CD4-positive, alpha-beta T cell treated with Interferon alpha-2 for 1 hour (primary cell): ENCODE measurements around the gene LILRB3.
"Not testable (repeated sequence)": the region's sequence is repeated elsewhere in the genome, so short reads cannot be mapped to it uniquely, and the experiment has no call there.

Source experiments
- DNase-seq, 2 donors: peaks; one replicate each; pipeline ENCODE4 v3.0.0-alpha.2; 2020 to 2022

LILRB3 gene

GRCh38 chr19:54222474-54223276 is at the start of gene LILRB3:
LILRB3 (minus strand) TSS chr19:54223007; CDS start chr19:54222976, 31 bp downstream.
- peak in 1 of 2 donors; percentile 52 for DNase-seq

DNA sequence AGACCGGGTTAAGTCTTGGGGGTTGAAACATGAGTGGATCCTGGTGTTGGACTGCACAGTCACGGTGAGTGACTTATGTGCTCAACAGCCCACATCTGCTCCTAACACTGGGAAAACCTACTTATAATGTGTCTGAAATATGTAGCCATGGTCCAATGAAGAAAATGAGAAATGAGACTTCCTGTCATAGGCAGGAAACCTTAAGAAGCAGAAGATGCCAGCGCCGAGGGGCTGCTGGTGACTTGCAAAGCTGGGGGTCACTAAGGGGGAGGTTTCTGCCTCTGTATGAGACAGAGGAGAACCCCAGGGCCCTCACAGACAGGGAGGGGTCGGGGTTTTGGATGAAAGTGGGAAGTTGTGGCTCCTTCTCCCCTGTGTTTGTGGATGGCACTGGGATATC is 49.4 kb upstream of the LILRB3 start:
- peak in 1 of 2 donors; percentile 38 for DNase-seq

GRCh38 chr19:54271587-54271986 is 48.8 kb upstream of the LILRB3 start:
- peak in 1 of 2 donors; percentile 62 for DNase-seq

DNA sequence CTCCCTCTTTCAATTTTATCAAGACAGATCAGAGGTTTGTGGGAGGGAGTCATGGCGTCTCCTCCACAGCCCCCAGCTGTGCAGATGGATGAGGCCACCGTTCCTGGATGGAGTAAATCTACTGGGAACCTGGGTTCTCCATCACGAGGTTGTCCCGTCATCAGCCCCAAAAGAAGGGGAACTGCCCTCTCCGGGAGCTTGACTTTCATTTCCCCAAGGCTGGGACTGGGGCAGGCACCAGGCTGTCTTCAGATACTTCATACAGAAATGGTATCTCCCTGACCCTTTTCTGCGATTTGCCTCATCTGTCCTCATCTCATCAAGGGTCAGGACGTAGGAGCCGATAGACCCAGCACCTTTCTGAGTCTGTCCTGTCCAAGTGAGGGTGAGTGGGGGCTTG is 48.3 kb upstream of the LILRB3 start:
- DNase-seq = peak; percentile 25 to 68

DNA sequence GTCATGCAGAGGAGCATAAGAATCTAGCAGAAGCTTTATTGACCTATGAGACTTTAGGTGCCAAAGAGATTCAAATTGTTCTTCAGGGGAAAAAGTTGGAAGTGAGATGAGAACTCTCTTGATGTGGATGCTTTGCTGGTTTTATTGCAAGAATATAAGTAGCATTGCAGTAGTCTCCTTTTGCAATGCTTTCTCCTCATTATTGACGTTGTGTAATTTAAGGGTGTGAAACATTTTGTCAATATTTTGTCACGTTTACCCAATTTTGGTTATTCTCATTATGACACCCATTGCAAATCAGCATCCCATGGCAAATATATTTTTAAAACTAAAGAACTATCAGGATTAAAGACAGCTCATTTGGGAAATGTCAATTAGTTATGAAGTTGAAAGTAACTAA is 46.1 kb upstream of the LILRB3 start:
- DNase-seq = no peak

- peak; percentile 64 to 71 for DNase-seq
Observed at GRCh38 chr19:54266133-54266532, 43.3 kb upstream of the LILRB3 start.

- DNase-seq = no peak
Observed at GRCh38 chr19:54262470-54262869, 39.7 kb upstream of the LILRB3 start.

DNA sequence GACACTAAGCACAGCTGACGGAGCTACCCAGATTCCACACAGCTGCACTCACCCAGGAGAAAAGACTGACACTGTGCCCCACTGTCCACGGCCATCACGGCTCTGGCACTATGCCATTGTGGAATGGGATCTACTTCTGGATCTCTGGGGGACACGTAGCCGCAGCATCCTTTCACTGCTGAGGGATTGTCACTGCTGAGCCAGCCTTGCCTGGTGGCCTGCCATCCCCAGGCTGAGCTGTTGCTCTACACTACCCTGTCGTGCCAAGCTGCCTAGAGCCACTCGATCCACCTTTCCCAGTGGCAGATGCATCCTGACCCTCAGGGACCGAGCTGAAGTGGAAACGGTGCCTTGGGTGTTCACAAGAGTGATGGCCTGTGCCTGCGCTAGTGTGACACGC is 39.3 kb upstream of the LILRB3 start:
- DNase-seq = no peak

DNA sequence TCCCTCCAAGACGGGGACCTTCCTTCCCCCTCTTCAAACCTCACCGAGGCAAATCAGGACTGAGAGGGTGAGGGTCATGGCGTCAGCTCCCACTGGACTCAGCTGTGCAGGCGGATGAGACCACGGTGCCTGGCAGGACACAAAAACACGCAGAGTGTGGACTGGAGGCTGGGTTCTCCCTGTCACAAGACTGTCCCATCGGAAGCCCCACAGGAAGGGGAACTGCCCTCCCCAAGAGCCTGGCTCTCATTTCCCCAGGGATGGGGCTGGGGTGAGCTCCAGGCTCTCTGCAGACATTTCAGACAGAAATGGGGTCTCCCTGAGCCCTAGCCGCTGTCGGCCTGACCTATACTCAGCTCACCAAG is 34.3 kb upstream of the LILRB3 start, which contains the start of gene LILRB5:
Gene LILRB5 (minus strand): TSS at position 158 of the 365 bp plus-strand sequence. CDS start 80 bp downstream, at position 78.
- no peak for DNase-seq

GRCh38 chr19:54256250-54257115 is 33.7 kb upstream of the LILRB3 start:
- no peak for DNase-seq

GRCh38 chr19:54255105-54255775 is 32.4 kb upstream of the LILRB3 start:
- no peak for DNase-seq

DNA sequence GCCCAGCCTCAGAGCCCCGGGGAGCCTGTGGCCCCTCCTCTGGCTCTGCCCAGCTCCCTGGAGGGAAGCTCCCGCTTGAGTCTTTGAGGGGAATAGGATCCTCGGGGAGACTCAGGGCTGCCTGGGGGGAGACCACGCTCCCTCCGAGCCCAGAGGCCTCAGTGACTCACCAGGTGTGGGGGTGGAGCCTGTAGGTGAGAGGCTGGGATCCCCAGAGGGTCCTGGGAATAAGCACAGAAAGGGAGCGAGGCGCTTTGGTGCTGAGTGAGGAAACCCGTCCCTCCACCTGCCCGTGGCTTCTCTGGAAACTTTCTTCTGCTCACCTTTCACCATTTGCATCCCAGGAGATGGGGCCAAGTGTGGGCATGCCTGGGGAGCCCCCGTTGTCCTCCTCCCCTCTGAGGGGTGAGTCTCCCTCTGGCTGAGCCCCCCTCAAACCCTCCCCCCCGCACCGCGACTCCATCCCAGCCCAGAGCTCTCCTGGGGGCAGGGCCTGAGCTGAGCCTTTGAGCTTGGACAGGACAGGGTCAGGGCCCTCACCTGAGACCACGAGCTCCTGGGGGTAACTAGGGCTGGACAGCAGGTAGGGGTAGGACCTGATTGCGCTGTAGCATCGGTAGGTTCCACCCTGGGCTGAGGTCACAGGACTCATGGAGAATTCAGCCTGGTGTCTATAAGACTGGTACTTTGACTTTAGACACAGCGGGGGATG is 31.5 kb upstream of the LILRB3 start:
- DNase-seq = no peak

GRCh38 chr19:54253331-54254194 is 30.8 kb upstream of the LILRB3 start:
- DNase-seq = no peak

- DNase-seq = no peak
Observed at GRCh38 chr19:54252845-54253244, 30.0 kb upstream of the LILRB3 start.

DNA sequence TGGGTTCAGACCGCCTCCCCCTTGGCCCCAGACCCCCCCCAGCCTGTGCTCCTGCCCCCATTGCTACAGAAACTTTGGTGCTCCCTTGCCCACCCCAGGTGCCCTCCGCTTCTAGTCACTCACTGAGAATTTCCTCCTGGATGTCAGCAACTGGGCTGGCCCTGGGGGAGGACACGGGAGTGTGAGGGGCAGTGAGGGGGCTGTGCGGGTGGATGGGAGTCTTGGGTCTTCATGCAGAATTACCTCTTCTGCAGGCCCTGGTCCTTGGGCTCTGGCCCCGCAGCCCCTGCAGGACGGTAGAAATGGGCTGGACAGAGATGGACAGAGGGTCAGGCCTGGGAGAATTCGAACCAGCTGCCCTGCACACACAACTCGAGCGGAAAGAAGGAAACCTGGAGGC is 29.4 kb upstream of the LILRB3 start:
- no peak for DNase-seq

GRCh38 chr19:54248016-54248601 is 25.3 kb upstream of the LILRB3 start:
- DNase-seq = peak; percentile 39 to 74

- DNase-seq = no peak
Observed at GRCh38 chr19:54247106-54247930, 24.5 kb upstream of the LILRB3 start.

DNA sequence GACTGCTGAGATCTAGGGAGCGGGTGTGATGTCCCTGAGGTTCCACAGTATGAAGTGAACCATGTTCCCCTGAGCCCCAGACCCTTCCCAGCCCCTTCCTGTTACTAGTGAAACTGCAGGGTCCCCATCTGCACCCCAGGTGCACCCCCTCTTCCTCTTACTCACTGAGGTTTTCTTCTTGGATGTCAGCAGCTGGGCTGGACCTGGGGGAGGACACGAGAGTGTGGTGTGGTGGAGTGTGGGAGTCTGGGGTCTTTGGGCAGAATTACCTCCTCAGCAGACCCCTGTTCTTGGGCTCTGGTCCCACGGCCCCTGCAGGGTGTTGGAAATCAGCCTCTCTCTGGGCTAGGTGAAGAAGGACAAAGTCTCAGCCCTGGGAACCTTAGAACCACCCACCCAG is 23.1 kb upstream of the LILRB3 start:
- no peak for DNase-seq

- not testable (repeated sequence) for DNase-seq
Observed at GRCh38 chr19:54243809-54244208, 21.0 kb upstream of the LILRB3 start.

GRCh38 chr19:54242646-54243045 is 19.8 kb upstream of the LILRB3 start, which contains the start of gene LILRA6:
LILRA6 (minus strand) TSS chr19:54242790.
- DNase-seq = peak; percentile 9 to 39
